Posterior cingulate gyrus (tissue), 11 donors: ENCODE results near the gene TUFM.
"Not testable (repeated sequence)": the region's sequence is repeated elsewhere in the genome, so short reads cannot be mapped to it uniquely, and the experiment has no call there.

Source experiments
- DNase-seq, 10 donors: peaks; one replicate each; pipeline versions ENCODE4 v3.0.0 to v3.0.0-alpha.2; 2020 to 2021; ENCODE audit warnings: mixed read lengths in 3 of 10
- intact Hi-C: fragments of 100-400 bp; cut with DNase I; formaldehyde crosslinking; loops from one replicate; pipeline ENCODE4 v1.15.1; 2023

The TUFM gene

GRCh38 chr16:28876019-28876659 lies 30.0 kb upstream of the TUFM start:
- DNase-seq: peak in 1 of 10 donors; percentile 26
- intact Hi-C loops: no loop called here

DNA sequence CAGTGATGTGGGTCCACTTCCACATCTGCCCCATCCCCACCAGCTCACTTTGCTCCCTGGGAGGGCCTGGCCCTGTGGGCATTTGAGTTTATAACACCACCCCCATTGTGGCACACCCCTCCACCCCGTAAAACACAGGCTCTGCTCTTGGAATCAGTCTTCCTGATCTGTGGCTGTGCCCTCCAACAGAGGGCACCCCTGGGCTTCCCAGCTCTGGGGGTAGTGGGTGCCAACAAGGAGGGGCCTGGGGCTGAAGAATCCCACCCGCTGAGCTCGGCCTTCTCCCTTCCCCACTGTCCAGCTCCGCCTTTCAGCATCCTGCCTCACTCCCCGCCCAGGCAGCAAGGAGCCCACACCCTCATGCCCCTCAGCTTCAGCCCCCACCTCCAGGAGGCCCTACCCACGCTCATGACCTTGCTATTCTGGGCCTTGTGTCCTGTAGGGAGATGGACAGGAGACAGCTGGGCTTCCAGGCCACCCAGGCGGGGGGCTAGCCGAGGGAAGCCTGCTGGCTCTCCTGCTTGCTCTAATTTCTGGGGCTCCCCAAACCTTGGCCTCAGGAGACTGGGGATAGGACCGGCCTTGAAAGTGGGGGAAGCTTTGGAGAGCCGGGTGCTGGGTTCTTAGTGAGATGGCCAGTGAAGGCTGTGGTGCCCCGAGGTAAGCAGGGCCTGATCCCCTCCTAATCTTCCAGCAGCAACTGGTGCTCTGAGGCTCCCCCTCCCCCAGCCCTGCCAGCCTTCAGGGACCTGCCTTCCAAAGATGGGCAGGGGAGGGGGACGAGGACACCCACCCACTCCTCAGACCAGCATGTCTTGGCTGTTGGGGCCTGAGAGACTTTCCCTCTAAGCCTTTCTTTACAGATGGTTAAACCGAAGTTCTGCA lies 29.2 kb upstream of the TUFM start:
- intact Hi-C loops: no loop called here
- peak in 1 of 10 donors; percentile 39 for DNase-seq

DNA sequence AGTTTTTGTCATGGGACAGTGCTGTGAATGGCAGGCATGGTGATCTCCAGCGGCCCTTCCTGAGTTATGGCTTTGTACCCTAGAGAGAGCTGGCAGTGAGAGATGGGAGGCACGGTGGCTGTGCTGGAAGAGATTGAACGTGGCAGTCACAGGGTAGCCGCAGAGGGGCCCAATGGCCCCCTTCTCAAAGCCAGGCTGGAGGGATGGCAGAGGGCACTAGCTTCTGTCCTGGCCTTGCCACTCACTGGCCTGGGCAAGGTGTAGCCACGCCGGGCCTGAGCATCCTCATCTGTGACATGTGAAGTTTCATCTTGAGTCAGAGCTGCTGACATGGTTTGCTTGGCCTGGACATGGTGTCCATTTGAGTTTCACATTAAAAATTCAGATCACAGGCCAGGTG lies 28.3 kb upstream of the TUFM start:
- DNase-seq: peak in 1 of 10 donors; percentile 35
- intact Hi-C loops: no loop called here

DNA sequence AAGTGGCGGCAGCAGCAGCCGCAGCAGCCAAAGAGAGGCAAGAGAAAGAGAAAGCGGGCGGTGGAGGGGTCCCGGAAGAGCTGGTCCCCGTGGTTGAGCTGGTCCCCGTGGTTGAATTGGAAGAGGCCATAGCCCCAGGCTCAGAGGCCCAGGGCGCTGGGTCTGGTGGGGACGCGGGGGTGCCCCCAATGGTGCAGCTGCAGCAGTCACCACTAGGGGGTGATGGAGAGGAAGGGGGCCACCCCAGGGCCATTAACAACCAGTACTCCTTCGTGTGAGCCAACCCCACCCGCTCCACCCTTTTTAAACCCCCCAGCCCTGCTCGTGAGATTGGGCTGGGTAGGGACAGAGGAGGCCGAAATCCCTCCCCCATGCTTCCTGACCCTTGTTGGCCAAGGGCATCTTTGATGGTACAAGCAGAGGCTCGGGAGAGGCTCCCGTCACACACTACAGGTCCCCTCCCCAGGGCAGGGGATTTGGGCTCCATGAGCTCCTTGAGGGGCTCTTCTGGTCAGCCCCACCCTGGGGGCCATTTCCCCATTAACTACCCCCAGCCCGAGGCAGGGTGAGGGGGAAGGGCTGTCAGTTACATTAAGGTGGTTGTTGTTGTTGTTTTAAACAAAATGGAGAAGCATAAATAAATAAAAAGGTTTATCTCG lies 27.5 kb upstream of the TUFM start:
- peak in 1 of 10 donors; percentile 72 for DNase-seq
- intact Hi-C loops: no loop called here

GRCh38 chr16:28872952-28873351 lies 26.8 kb upstream of the TUFM start:
- intact Hi-C loops: no loop called here
- peak in 1 of 10 donors; percentile 54 for DNase-seq

GRCh38 chr16:28869201-28869600 lies 23.1 kb upstream of the TUFM start:
- DNase-seq: peak in 1 of 10 donors; percentile 50
- intact Hi-C loops: no loop called here

DNA sequence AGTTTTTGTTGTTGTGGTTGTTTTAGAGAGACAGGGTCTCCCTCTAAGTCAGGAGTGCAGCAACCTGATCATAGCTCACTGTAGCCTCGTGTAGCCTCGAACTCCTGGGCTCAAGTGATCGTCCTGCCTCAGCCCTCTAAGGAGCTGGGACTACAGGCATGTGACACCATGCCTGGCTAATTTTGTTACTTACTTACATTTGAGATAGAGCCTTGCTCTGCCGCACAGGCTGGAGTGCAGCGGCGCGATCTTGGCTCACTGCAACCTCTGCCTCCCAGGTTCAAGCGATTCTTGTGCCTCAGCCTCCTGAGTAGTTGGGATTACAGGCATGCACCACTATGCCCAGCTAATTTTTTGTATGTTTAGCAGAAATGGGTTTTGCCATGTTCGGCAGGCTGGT lies 21.5 kb upstream of the TUFM start:
- DNase-seq, intact Hi-C loops: not testable (repeated sequence)

- peak in 1 of 10 donors; percentile 15 for DNase-seq
- intact Hi-C loops: no loop called here
These were observed 21.1 kb upstream of the TUFM start for GRCh38 chr16:28867241-28867640.

GRCh38 chr16:28866454-28866804 lies 20.3 kb upstream of the TUFM start:
- DNase-seq: peak in 1 of 10 donors; percentile 70
- intact Hi-C loops: no loop called here

DNA sequence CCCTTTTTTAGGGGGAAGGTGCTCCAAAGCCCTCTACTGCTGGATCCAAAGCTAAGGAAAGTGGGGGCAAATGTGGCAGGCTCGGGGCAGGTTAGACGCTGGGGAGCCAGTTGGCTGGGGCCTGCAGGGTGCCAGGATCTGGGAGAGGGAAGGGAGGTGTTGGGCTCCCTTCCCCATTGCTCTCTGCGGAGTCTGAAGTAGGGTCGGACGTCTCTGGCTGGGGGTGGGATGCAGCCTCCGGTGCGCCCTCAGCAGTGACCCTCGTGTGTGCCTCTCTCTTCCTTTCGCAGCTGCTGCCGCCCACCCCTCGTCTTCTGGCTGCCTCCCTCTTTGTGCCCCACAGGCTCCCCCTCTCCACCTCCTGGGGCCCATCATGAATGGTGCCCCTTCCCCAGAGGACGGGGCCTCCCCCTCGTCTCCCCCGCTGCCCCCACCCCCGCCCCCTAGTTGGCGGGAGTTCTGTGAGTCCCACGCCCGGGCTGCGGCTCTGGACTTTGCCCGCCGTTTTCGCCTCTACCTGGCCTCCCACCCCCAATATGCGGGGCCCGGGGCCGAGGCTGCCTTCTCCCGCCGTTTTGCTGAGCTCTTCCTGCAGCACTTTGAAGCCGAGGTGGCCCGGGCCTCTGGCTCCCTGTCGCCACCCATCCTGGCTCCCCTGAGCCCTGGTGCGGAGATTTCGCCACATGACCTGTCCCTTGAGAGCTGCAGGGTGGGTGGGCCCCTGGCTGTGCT lies 19.7 kb upstream of the TUFM start:
- DNase-seq: peak in 2 of 10 donors; percentile 63 to 69
- intact Hi-C loops: no loop called here

DNA sequence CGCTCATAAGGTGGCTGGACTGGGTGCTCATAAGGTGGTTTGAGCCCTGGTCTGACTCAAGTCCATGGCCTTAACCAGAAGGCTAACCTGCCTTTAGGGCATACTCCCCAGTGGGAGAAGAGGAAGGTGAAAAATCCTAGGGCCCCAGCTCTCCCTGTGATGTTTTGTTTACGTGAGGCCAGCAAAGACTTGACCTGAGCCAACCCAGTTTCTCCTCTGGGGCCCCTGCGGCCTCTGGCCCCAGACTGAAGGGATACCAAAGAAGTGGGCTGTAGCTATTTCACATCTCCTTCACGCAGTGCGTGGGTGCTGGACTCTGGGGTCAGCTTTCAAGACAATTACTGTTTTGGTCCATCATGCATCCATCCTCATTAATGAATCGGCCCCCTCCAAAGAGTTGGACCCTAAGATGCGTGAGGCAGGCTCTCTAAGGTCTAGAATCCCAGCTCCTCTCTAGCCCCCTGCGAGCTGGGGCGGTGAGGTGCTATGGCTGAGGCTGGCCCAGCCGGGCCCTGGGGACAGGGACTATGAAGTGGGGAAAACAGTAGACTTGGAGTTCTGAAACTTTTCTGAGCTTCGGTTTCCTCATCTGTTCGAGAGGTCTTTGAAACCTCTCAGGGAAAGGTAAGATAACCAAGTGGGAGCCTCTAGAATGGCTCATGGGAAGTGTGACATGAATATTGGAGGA lies 19.0 kb upstream of the TUFM start:
- intact Hi-C loops: no loop called here
- peak in 2 of 10 donors; percentile 25 to 68 for DNase-seq

GRCh38 chr16:28863929-28864793 lies 18.0 kb upstream of the TUFM start:
- intact Hi-C loops: loop anchor here (1.0 to 2.0 kb wide), 2 partner anchors 18 to 87 kb away; partner anchors contain the start of genes NFATC2IP and TUFM
- DNase-seq: peak in 2 of 10 donors; percentile 21 to 78

DNA sequence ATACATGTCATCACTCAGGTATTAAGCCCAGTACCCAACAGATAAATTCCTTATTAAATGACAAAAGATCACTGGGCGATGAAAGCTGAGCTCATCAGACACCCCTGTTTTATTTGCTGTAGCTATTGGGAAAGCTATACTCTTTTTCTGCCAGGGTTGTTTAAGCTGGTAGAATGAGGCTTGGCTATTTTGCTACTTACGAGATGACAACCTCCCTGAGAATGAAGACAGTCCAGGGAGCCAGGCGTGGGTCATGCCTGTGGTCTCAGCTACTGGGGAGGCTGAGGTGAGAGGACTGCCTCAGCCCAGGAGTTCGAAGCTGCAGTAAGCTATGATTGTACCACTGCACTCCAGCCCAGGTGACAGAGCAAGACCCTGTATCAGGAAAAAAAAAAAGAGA lies 13.2 kb upstream of the TUFM start:
- DNase-seq: no peak
- intact Hi-C loops: no loop called here

DNA sequence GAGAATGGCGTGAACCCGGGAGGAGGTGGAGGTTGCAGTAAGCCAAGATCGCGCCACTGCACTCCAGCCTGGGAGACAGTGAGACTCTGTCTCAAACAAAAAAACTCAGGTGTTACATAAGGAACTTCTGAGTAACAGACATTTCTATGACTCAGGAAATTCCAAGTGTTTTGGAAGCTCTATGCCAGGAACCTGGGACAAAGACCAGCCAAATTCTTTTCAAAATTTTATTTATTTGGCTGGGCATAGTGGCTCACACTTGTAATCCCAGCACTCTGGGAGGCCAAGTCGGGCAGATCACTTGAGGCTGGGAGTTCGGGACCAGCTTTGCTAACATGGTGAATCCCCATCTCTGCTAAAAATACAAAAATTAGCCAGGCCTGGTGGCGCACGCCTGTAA lies 12.3 kb upstream of the TUFM start:
- intact Hi-C loops: no loop called here
- no peak for DNase-seq

DNA sequence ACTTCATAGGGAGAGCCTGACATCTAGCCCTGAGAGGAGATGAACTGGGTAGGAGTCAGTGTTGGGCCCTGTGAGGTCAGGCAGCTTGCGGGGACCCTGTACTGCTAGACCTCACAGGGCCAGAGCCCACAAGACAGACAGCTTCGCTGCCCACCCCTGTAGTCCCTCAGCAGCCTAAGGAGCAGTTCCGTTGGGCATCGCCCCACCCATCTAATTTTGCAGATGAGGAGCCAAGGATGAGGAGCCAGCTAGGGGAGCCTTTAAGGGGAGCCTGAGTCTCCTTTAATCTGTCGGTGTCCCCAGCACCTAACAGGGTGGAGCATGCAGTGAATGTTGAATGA lies 755 bp upstream of the TUFM start:
- intact Hi-C loops: loop anchor here (1.0 to 10.0 kb wide), 3 partner anchors 16 to 632 kb away; partner anchors contain the start of genes SH2B1 and XPO6
- DNase-seq: peak in 1 of 10 donors; percentile 74

DNA sequence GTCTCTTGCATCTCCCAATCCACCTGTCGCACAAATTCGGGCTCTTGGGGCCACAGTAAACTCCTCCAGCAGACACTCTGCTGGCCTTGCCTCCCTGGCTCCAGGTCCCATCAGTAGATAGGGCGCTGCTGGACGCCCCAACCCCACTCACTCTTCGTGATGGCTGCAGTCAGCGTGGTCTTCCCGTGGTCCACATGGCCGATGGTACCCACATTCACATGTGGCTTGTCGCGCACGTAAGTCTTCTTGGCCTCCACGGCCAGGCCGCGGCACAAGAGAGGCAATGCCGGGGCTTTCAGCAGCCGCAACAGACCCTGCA lies 428 bp downstream of the TUFM start:
- no peak for DNase-seq
- intact Hi-C loops: loop anchor here (1.0 to 10.0 kb wide), 3 partner anchors 18 to 631 kb away; partner anchors contain the start of genes SH2B1 and XPO6

DNA sequence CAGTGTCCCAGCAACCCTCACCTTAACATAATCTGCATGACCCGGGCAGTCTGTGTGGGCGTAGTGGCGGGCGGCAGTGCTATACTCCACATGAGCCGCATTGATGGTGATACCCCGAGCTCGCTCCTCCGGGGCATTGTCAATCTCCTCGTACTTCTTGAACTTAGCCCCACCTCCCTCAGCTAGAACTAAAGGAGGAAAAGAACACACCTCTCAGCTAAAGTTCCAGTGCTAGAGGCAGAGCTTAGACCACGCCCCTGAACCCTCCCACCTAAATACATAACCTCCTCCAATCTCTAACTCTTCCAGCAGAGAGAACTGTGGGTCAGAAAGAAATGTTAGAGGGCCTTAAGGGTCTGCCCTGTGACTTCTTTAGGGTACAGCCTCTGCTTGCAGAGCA lies 855 bp downstream of the TUFM start:
- intact Hi-C loops: loop anchor here (10.0 kb wide), 1 partner anchor 630 kb away; the partner anchor contains the start of gene XPO6
- DNase-seq: peak in 2 of 10 donors; percentile 27 to 54

DNA sequence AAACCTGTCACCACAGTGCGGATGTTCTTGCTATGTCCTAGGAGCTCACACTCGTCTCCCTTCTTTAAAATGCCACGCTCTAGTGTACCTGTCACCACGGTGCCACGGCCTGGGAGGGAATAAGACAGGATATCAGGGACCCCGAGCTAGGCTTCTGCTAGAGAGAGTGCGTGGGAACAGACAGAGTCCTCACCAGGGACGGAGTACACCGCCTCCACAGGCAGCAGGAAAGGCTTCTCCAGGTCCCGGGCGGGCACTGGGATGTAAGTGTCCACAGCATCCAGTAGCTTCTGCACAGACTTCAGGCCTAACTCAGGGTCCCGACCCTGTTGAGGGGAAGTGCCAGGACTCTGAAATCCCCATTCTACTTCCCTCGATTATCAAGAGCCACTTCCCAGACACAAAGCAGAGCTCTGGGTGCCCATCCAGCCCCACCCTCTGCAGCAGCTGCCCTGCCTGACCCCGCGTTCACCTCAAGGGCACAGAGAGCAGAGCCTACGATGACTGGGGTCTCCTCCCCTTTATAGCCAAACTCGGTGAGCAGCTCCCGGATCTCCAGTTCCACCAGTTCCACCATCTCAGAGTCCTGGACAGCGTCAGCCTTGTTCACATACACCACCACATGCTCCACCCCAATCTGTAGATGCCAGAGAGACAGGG lies 1.8 kb downstream of the TUFM start:
- intact Hi-C loops: loop anchor here (10.0 kb wide), 1 partner anchor 630 kb away; the partner anchor contains the start of gene XPO6
- DNase-seq: peak in 3 of 10 donors; percentile 50 to 71 (median 58)
